PFSK-1 (cell line): ENCODE results near the gene GNG8.

ENCODE experiments used
- FOXP2 ChIP-seq: optimal IDR thresholded peaks from 2 replicates; pipeline ENCODE3; 2011; ENCODE audit warnings: borderline replicate concordance, control low read depth, inconsistent platforms; ENCODE audit not compliant: insufficient read depth; ENCODE audit errors: extremely low read length, extremely low read depth
- POLR2AphosphoS5 ChIP-seq: IDR thresholded peaks from 2 replicates; pipeline ENCODE4 v1.6.1; 2012; ENCODE audit warnings: low read depth, mild to moderate bottlenecking, control low read depth, low read length, moderate library complexity
- SIN3A ChIP-seq: IDR thresholded peaks from 2 replicates; pipeline ENCODE4 v1.6.1; 2012; ENCODE audit warnings: mild to moderate bottlenecking, low read length, moderate library complexity, borderline replicate concordance; ENCODE audit not compliant: insufficient read depth
- TAF1 ChIP-seq: IDR thresholded peaks from 2 replicates; pipeline ENCODE4 v1.6.1; 2012; ENCODE audit warnings: low read length, control low read depth, borderline replicate concordance; ENCODE audit not compliant: insufficient read depth
- TF ChIP-seq, protein P1 (sequence below), 2 experiments: IDR thresholded peaks; 2 replicates each; pipeline versions ENCODE4 v1.6.1 to v1.8.0; 2011 to 2012; ENCODE audit warnings: low read depth in 2 of 2, low read length in 2 of 2, control low read depth in 1 of 2, inconsistent platforms in 1 of 2, mild to moderate bottlenecking in 1 of 2, moderate library complexity in 1 of 2; ENCODE audit not compliant: insufficient read depth in 1 of 2

GNG8 gene

DNA sequence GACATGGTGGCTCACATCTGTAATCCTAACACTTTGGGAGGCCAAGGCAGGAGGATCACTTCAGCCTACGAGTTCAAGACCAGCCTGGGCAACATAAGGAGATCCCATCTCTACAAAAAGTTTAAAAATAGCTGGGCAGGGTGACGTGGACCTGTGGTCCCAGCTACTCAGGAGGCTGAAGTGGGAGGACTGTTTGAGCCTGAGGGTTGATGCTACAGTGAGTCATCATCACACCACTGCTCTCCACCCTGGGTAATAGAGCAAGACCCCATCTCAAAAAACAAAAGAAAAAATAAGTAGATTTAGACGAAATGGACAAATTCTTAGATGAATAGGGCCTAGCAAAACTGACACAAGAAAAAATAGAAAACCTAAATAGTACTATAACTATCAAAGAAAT, 10.4 kb upstream of the GNG8 start:
- no peak for TF ChIP-seq POLR2AphosphoS5
- TF ChIP-seq SIN3A, result no peak
- TF ChIP-seq FOXP2, result no peak
- TF ChIP-seq, protein P1, sequence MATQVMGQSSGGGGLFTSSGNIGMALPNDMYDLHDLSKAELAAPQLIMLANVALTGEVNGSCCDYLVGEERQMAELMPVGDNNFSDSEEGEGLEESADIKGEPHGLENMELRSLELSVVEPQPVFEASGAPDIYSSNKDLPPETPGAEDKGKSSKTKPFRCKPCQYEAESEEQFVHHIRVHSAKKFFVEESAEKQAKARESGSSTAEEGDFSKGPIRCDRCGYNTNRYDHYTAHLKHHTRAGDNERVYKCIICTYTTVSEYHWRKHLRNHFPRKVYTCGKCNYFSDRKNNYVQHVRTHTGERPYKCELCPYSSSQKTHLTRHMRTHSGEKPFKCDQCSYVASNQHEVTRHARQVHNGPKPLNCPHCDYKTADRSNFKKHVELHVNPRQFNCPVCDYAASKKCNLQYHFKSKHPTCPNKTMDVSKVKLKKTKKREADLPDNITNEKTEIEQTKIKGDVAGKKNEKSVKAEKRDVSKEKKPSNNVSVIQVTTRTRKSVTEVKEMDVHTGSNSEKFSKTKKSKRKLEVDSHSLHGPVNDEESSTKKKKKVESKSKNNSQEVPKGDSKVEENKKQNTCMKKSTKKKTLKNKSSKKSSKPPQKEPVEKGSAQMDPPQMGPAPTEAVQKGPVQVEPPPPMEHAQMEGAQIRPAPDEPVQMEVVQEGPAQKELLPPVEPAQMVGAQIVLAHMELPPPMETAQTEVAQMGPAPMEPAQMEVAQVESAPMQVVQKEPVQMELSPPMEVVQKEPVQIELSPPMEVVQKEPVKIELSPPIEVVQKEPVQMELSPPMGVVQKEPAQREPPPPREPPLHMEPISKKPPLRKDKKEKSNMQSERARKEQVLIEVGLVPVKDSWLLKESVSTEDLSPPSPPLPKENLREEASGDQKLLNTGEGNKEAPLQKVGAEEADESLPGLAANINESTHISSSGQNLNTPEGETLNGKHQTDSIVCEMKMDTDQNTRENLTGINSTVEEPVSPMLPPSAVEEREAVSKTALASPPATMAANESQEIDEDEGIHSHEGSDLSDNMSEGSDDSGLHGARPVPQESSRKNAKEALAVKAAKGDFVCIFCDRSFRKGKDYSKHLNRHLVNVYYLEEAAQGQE (IDR thresholded peaks at IDR 0.05; ENCODE audit: insufficient read depth in 1 of 2, low read depth in 2 of 2, low read length in 2 of 2), result no peak
- TF ChIP-seq TAF1, result no peak

- TF ChIP-seq SIN3A (no peak), TAF1 (no peak), POLR2AphosphoS5 (no peak), FOXP2 (no peak)
- TF ChIP-seq, protein P1 (IDR thresholded peaks at IDR 0.05; ENCODE audit: insufficient read depth in 1 of 2, low read depth in 2 of 2, low read length in 2 of 2), result no peak
Observed at GRCh38 chr19:46644720-46645119, 8.7 kb upstream of the GNG8 start.

DNA sequence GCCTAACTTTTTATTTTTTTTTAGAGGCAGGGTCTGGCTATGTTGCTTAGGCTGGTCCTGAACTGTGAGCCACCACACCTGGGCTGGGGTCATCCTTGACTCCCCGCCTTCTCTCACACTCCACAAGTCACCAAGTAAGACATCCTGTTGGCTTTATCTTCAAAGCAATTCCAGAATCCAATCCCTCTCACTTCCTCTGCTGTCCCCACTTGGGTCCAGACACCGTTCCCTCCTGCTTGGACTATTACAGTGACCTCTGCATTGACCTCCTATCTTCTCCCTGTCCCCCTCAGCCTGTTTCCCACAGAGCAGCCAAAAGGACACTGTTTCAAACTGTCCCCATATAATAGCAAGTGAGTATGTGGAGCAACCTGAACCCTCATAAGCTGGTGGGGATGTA, 4.7 kb upstream of the GNG8 start:
- TF ChIP-seq, protein P1 (IDR thresholded peaks at IDR 0.05; ENCODE audit: insufficient read depth in 1 of 2, low read depth in 2 of 2, low read length in 2 of 2), result no peak

- TF ChIP-seq, protein P1 (IDR thresholded peaks at IDR 0.05; ENCODE audit: insufficient read depth in 1 of 2, low read depth in 2 of 2, low read length in 2 of 2), result peak; percentile 22 to 31; a peak in 1 of 4 replicates
- no peak for TF ChIP-seq SIN3A
- TF ChIP-seq TAF1, result 0 out of 2 replicates have a peak, but pooled peaks have one; percentile 36
- TF ChIP-seq POLR2AphosphoS5, result peak; percentile 66
- TF ChIP-seq FOXP2, result peak; percentile 95
Observed at GRCh38 chr19:46639358-46640182, 3.6 kb upstream of the GNG8 start.

DNA sequence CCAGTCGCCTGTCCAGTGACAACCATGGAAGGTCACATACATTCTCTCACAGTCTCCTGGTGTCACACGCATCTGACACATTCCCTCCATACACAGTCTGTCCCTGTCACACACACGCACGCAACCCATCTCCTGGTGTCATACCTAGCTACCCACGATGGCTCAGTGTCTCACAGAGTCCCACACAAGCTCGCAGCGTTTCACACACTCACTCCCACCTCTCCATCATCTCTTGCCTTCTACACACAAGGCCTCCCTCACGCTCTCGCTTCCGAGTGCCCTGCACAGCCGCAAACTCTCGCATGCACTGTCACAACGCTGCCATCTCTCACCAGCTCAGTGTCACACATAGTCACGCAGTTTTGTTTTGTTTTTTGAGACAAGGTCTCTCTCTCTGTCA, 1.2 kb upstream of the GNG8 start:
- no peak for TF ChIP-seq FOXP2
- TF ChIP-seq SIN3A, result no peak
- TF ChIP-seq, protein P1 (IDR thresholded peaks at IDR 0.05; ENCODE audit: insufficient read depth in 1 of 2, low read depth in 2 of 2, low read length in 2 of 2), result no peak
- TF ChIP-seq POLR2AphosphoS5, result no peak
- TF ChIP-seq TAF1, result no peak
